Stimulated activated CD8-positive, alpha-beta memory T cell treated with anti-CD3 and anti-CD28 coated beads, Interleukin-12 subunit alpha, Interleukin-12 subunit beta, amount 100 ng/mL, for 4 hours (primary cell): ENCODE measurements around the gene FAM174A.

Source experiments
- DNase-seq: peaks from one replicate; pipeline ENCODE4 v3.0.0-alpha.2; 2020; ENCODE audit warnings: low read depth

Gene FAM174A

GRCh38 chr5:100535060-100536005, at the start of gene FAM174A:
FAM174A (plus strand) TSS chr5:100535374; CDS start chr5:100535531, 157 bp downstream.
- peak; percentile 87 for DNase-seq

- no peak for DNase-seq
Measured at GRCh38 chr5:100493996-100494395, 41.2 kb upstream of the FAM174A start.

DNA sequence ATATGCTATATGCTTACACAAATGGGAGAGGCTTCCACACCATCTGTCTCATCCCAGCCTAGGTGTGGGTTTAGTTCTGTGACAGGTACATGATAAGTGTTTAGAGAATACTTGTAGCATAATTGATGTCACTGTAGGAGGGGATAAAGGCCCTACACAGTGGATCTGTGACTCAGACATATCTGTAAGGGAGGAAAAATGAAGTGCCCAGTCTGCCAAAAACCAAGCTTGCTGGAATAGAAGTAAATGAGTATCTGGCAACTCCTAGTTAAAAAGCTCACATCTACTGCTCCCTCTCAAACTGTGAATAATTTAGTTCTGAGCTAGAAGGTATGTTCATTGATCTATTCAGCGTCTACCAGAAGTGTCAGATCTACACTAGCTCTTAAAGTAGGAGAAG, 38.9 kb upstream of the FAM174A start:
- no peak for DNase-seq

- no peak for DNase-seq
Measured at GRCh38 chr5:100502684-100503083, 32.5 kb upstream of the FAM174A start.

- no peak for DNase-seq
Measured at GRCh38 chr5:100505984-100506670, 29.0 kb upstream of the FAM174A start.

DNA sequence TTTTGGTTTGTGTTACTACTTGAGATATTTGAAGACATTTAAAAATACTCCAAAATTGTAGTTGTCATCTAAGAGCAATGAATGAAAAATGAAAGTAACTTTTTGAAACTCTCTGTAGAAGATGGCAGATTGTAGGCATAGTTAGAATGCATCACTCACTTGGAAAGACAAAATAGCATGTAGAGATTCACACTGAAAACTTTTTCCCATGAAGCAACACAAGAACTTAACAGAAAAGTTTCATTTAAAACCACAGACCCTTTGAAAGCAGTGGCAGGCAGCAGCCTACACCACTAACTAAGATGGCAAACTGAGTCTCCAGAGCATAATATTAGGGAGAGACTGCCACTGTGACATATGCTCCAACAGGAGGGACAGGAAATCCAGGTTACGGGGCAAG, 18.9 kb upstream of the FAM174A start:
- no peak for DNase-seq

DNA sequence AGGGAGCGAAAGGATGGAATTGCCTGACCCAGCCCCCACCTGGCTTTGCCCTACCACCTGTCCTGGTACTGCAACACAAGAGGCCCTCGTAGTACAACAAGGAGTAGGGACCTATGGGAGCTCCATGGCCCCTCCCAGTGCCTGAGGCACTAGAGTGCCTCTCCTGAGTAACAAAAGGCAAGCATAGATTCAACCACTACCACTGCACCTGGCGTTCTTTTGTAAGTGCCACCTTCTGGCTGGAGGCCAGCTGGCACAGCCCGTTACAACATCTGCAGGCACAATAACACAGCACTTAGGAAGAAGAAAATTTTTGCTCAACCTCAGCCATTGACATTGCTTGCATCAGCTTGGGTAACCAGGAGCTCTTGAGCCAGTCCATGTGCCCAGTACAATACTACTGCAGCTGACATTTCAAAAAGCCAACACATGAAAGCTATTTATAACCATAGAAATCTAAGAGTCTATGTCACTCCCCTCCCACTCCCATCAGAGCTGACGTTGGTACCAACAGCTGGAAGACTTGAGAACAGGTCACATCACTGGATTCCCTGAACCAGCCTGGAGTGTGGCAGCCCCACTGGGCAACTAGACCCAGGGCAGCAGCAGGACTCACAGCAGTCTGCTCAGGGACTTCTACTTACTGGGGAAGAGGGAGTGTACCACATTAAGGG, 17.7 kb upstream of the FAM174A start:
- DNase-seq = no peak

DNA sequence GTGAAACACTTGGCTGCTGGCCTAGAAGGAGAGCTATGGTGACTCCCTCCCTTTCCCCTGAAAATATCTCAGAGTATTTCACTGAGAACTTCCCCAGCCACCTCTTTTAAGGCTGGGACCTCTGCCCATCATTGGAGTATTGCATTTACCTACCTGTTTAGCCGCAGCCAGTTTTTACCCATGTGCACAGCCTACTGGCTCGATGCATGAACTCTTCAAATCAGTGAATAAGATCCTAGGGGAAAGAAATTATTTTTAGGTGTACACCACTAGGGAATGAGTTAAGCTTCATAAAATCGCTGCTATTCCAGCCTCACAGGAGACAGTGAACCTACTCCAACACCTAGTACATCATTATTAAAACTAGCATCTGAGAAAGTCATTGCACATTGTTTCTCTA, 16.8 kb upstream of the FAM174A start:
- no peak for DNase-seq

GRCh38 chr5:100519075-100519474, 16.1 kb upstream of the FAM174A start:
- DNase-seq = no peak

- DNase-seq = no peak
Measured at GRCh38 chr5:100520348-100520747, 14.8 kb upstream of the FAM174A start.

DNA sequence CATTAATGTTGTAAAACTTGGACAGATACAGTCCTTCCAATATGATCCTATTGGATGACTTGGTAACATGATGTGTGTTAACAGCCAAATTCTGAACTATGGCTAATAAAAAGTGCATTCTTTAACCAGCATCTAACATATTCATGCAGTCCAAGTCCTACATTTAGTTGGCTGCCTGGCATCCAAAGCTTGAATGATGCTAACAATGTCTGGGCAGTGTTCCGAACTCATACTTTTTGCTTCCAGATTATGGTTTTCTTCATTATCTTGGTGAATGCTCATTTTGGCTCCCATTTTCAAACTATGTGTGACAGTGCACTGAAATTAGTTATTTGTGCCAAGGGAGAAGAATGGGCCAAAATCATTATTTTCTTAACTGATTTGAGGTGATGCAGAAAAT, 2.8 kb downstream of the FAM174A start:
- no peak for DNase-seq

- DNase-seq = no peak
Measured at GRCh38 chr5:100539519-100539918, 4.3 kb downstream of the FAM174A start.

- DNase-seq = no peak
Measured at GRCh38 chr5:100542086-100542485, 6.9 kb downstream of the FAM174A start.

DNA sequence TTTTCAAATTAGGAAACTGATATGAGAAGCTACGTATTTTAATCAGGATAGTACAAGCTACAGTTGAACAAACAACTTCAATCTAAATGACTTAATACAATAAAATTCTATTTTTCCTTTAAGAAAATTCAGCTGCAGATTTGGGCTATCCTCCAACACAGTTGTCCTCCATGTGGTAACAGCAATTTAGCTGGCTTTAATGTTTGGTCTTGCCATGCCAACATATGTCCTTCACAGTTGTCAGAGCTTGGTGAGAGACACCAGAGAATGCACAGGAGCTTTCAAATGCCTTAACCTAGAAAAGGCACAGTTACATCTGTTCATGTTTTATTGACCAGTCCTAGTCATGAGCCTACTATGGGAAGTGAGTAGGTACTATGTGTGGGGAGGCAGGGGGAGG, 10.8 kb downstream of the FAM174A start:
- DNase-seq = no peak

DNA sequence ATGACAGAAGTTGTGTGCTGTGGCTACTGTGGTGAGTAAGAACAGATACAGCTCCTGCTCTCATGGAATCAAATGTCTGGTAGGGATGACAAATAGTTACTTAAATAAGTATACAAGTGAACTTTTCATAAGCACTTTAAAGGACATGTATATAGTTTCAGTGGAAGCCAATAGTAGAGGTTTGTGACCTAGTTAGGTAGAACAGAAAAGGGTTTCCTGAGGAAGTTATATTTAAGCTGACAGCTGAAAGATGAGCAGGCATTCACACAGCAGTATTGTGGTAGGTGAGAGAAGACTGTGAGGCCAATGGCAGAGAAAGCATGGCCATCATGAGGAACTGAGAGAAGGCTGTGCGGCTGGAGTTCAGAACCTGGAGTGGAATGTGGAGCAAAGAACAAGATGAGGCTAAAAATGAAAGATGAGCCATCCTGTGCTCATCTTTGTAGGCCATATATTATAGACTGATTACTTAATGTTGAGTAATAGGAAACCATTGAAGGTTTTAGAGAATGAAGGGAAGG, 15.4 kb downstream of the FAM174A start:
- DNase-seq = no peak

DNA sequence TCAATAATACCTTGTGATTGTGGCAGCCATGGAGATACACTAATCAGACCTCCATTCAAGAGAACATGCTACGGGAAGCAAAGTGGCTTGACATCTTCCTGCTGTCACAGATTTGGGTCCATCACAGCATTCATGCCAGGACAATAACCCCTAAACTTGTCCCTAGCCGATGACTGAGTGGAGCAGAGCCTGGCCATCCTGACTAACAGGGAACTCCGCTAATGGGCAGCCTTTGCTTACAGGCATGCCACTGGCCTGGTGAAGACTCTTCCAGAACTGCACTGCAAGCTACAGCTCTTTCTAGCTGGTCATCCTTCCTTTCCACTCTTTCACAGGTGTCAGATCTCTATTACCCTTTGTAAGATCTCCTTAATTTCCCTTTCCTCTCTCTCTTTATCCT, 16.0 kb downstream of the FAM174A start:
- no peak for DNase-seq

DNA sequence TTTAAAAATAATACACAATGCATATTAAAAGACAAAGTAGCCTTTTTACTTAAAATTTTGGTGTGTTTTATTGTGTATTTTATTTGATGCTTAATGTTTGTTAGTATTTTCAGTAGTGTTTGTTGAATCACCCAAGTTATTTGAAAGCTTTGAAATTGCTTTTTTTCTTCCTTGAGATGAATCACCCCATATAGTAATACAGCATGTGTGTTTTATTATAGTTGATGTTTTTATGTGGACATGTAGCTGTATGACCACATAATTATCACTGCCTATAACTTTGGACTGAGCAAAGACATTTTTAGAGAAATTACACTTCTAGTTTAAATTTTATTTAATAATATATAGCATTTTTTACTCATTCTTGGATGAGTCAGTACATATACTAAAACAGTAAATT, 18.0 kb downstream of the FAM174A start:
- no peak for DNase-seq

GRCh38 chr5:100560860-100561259, 25.7 kb downstream of the FAM174A start:
- no peak for DNase-seq

- DNase-seq = no peak
Measured at GRCh38 chr5:100562821-100563220, 27.6 kb downstream of the FAM174A start.

DNA sequence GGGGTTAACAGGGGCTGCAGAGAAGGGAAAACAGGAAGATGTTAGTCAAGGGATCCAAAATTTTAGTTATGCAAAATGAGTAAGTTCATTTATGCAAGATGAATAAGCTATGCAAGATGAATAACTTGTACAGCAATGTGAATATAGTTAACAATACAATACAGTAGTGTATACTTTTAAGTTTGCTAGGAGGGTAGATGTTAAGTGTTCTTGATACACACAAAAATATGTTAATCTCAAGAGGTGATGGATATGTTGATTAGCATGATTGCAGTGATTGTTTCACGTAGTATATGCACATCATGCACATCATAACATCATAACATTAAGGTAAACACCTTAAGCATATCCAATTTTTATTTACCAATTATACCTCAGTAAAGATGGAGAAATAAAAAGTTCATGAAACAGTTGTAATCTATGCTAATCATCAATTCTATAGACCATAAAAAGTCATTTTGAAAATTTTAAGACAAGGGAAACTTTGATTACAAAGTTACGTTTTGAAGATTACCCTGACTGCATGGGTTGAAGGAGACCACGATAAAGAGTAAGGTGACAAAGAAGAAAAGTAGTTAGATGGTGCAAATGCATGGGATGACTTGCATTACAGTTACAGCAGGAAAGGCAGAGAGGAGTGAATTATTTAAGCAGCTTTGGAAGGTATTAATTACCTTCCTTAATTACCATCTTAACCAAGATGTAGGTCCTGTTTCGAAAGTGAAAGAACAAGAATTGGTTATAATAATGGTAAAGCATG, 31.4 kb downstream of the FAM174A start:
- no peak for DNase-seq

- no peak for DNase-seq
Measured at GRCh38 chr5:100574716-100575115, 39.5 kb downstream of the FAM174A start.

- DNase-seq = no peak
Measured at GRCh38 chr5:100575815-100576214, 40.6 kb downstream of the FAM174A start.
